Kidney epithelial cell (primary cell): Measurements from ENCODE around the gene CCDC71. TPM values are rescaled to one million over a fixed set of nuclear protein-coding genes. Genes with fewer than 3 reads are reported as not detected.

Experiments
- DNase-seq: peaks from one replicate; pipeline ENCODE4 v3.0.0-alpha.2; 2010; ENCODE audit warnings: low read depth
- H3K27me3 ChIP-seq: 2 replicates; pipeline ENCODE4 v1.6.0; 2011; ENCODE audit warnings: low read length; ENCODE audit not compliant: control insufficient read depth, insufficient read depth
- H3K36me3 ChIP-seq: 2 replicates; pipeline ENCODE4 v1.5.1; 2011; ENCODE audit warnings: low read length; ENCODE audit not compliant: control insufficient read depth, insufficient read depth
- H3K4me3 ChIP-seq: 2 replicates; pipeline ENCODE4 v1.5.1; 2011; ENCODE audit warnings: low read depth, mild to moderate bottlenecking, control low read depth, low read length
- CTCF ChIP-seq: IDR thresholded peaks from 2 replicates; pipeline ENCODE4 v1.5.1; 2011; ENCODE audit warnings: mild to moderate bottlenecking, moderate library complexity, low read length, control low read depth, inconsistent platforms; ENCODE audit not compliant: insufficient read depth, poor library complexity, severe bottlenecking
- total RNA-seq: library from RNA; depleted of rRNA; stranded (reverse); fragments of >200 nt; gene quantifications from 2 replicates; pipeline ENCODE4 v1.2.3, GENCODE V29; 2015

The CCDC71 gene
- total RNA-seq, 1 donor from 2014 or later, result 41.2 TPM

- Histone ChIP-seq H3K36me3 (no peaks in the 10 kb centered on the region), H3K4me3 (no peak overlapping the region), H3K27me3 (no peaks in the 10 kb centered on the region)
- DNase-seq, result no peak
- TF ChIP-seq CTCF, result no peak
Observed at GRCh38 chr3:49180116-49180515, 14.0 kb upstream of the CCDC71 start.

GRCh38 chr3:49177073-49177472, 10.9 kb upstream of the CCDC71 start:
- H3K27me3 ChIP-seq, result no peaks in the 10 kb centered on the region
- no peak for TF ChIP-seq CTCF
- no peak for DNase-seq

DNA sequence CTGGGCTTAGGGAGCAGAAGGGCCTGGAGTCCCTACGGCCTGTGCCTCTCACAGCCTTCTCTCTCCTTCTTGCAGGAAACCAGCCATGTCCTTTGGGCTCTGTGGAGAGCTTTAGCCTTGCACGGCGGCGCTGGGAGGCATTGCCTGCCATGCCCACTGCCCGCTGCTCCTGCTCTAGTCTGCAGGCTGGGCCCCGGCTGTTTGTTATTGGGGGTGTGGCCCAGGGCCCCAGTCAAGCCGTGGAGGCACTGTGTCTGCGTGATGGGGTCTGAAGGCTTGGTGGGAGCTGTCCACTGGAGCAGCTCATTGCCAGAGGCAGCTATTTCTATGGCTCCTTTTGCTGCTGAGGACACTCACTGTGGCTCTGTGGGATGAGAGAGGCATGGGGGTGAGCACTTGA, 9.4 kb upstream of the CCDC71 start:
- DNase-seq, result no peak
- H3K4me3 ChIP-seq, result no peak overlapping the region
- no peak for TF ChIP-seq CTCF
- H3K36me3 ChIP-seq, result no peaks in the 10 kb centered on the region
- H3K27me3 ChIP-seq, result no peaks in the 10 kb centered on the region

More at GRCh38 chr3:49177073-49177472, 10.9 kb upstream of the CCDC71 start:
- H3K36me3 ChIP-seq, result no peaks in the 10 kb centered on the region
- H3K4me3 ChIP-seq, result no peak overlapping the region

DNA sequence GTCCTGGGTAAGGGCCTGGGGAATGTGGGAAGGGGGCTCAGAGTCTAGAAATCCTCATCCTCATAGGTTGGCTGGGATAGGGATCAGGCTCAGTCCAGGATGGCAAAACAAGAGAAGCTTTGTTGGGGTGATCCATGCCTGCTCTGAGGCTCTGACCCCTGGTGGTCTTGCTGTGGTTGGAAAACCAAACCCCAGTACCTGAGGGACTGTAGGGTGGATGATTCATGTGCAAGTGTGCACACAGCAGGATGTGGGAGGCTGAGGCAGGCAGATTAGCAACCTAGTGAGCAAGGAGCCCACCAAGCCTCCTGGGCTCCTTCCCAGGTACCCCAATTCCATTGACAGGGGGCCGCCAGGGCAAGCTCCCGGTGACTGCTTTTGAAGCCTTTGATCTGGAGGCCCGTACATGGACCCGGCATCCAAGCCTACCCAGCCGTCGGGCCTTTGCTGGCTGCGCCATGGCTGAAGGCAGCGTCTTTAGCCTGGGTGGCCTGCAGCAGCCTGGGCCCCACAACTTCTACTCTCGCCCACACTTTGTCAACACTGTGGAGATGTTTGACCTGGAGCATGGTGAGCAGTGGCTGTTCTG, 8.4 kb upstream of the CCDC71 start:
- H3K27me3 ChIP-seq, result no peaks in the 10 kb centered on the region
- H3K36me3 ChIP-seq, result no peaks in the 10 kb centered on the region
- DNase-seq, result no peak
- TF ChIP-seq CTCF, result no peak
- no peak overlapping the region for H3K4me3 ChIP-seq

DNA sequence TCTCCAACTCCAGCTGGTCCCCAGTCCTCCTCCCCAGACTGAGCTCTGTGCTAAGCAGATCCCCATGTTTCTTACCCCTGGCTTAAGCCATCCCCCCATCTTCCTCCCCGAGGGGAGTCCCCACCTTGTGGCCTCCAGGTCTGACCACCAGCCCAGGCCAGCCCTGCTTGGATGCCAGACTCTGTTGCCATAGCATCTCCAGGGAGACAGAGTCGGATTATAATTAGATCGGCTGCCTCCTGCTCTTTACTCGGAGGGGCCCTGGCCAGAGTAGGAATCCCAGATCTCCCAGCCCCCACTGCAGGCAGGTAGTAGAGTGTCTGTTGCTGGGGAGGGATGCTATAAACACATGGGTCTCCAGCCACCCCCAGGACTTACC, 7.7 kb upstream of the CCDC71 start:
- H3K4me3 ChIP-seq, result no peak overlapping the region

More for the DNA sequence above, 7.7 kb upstream of the CCDC71 start:
- no peak for TF ChIP-seq CTCF
- Histone ChIP-seq H3K27me3 (no peaks in the 10 kb centered on the region), H3K36me3 (no peaks in the 10 kb centered on the region)
- DNase-seq, result no peak
